OCI-LY3 (cell line): ENCODE results near the gene COPA.

ENCODE experiments used
- CTCF ChIP-seq: fragments of 200-600, 300-600 bp; sonication (generic); IDR thresholded peaks from 2 replicates; pipeline ENCODE4 v1.5.1; 2014; ENCODE audit warnings: antibody characterized with exemption, low read length, low read depth
- EZH2phosphoT487 ChIP-seq: fragments of 200-600 bp; shearing (Covaris generic); IDR thresholded peaks from 2 replicates; pipeline ENCODE4 v1.6.1; 2018; ENCODE audit warnings: antibody characterized with exemption, mixed run types, low read depth

GRCh38 chr1:160367934-160368923 lies 25.2 kb upstream of the COPA start:
- TF ChIP-seq CTCF (no peak), EZH2phosphoT487 (no peak)
